GM19240 (cell line): ENCODE measurements around the gene RAD51B.

Experiments used
- DNase-seq: peaks from one replicate; pipeline ENCODE4 v3.0.0; 2011; ENCODE audit warnings: low spot score; ENCODE audit not compliant: insufficient read length

Gene RAD51B

GRCh38 chr14:68503186-68503825 is 683.7 kb downstream of the RAD51B start:
- DNase-seq: no peak

GRCh38 chr14:68504861-68505260 is 685.3 kb downstream of the RAD51B start:
- no peak for DNase-seq

- DNase-seq: no peak
Measured at GRCh38 chr14:68506021-68506644, 686.6 kb downstream of the RAD51B start.

- DNase-seq: no peak
Measured at GRCh38 chr14:68506645-68507419, 687.3 kb downstream of the RAD51B start.

- DNase-seq: no peak
Measured at GRCh38 chr14:68507544-68508081, 688.0 kb downstream of the RAD51B start.

GRCh38 chr14:68508581-68508980 is 689.0 kb downstream of the RAD51B start:
- no peak for DNase-seq

- DNase-seq: no peak
Measured at GRCh38 chr14:68509188-68509983, 689.8 kb downstream of the RAD51B start.

GRCh38 chr14:68510201-68511128 is 690.9 kb downstream of the RAD51B start:
- no peak for DNase-seq

GRCh38 chr14:68511129-68512047 is 691.8 kb downstream of the RAD51B start:
- no peak for DNase-seq

- no peak for DNase-seq
Measured at GRCh38 chr14:68512088-68512487, 692.5 kb downstream of the RAD51B start.

GRCh38 chr14:68513137-68513536 is 693.6 kb downstream of the RAD51B start:
- no peak for DNase-seq

GRCh38 chr14:68513838-68514607 is 694.4 kb downstream of the RAD51B start:
- DNase-seq: peak; percentile 48

GRCh38 chr14:68514608-68515194 is 695.1 kb downstream of the RAD51B start:
- no peak for DNase-seq

- DNase-seq: no peak
Measured at GRCh38 chr14:68516342-68516741, 696.8 kb downstream of the RAD51B start.

GRCh38 chr14:68518166-68518565 is 698.6 kb downstream of the RAD51B start:
- DNase-seq: no peak

GRCh38 chr14:68518761-68519670 is 699.4 kb downstream of the RAD51B start:
- no peak for DNase-seq

GRCh38 chr14:68519671-68520187 is 700.1 kb downstream of the RAD51B start:
- DNase-seq: peak; percentile 33
